GM19328 (cell line): ENCODE data around the gene POLA1.

Source experiments
- ATAC-seq: cut with Tn5 transposase; IDR thresholded peaks from one replicate; pipeline ENCODE4 v1.9.1; 2021; ENCODE audit warnings: mild to moderate bottlenecking, moderate library complexity; ENCODE audit not compliant: unreplicated experiment

Gene POLA1

DNA sequence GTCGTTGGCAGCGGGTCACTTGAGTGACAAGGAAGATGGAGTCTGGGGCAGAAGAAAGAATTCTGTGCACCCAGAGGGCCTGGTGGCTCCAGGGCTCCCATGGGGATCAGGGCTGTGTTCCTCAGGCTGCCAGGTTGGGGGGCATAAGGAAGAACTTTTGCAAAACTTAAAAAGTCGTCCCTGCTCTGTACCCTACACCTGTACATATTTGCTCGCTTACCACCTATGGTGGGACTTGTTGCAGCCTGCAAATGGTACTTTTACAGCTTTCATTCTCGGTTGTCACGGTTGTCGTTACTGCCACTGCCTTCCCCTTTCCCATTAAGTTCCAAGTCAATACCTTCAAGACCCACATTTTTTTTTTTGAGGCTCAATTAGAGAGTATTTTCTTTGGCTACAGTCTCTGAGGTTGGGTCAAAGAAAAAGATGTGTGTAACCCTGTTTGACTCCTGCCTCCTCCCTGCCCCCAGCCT, 312.9 kb downstream of the POLA1 start:
- no peak for ATAC-seq

DNA sequence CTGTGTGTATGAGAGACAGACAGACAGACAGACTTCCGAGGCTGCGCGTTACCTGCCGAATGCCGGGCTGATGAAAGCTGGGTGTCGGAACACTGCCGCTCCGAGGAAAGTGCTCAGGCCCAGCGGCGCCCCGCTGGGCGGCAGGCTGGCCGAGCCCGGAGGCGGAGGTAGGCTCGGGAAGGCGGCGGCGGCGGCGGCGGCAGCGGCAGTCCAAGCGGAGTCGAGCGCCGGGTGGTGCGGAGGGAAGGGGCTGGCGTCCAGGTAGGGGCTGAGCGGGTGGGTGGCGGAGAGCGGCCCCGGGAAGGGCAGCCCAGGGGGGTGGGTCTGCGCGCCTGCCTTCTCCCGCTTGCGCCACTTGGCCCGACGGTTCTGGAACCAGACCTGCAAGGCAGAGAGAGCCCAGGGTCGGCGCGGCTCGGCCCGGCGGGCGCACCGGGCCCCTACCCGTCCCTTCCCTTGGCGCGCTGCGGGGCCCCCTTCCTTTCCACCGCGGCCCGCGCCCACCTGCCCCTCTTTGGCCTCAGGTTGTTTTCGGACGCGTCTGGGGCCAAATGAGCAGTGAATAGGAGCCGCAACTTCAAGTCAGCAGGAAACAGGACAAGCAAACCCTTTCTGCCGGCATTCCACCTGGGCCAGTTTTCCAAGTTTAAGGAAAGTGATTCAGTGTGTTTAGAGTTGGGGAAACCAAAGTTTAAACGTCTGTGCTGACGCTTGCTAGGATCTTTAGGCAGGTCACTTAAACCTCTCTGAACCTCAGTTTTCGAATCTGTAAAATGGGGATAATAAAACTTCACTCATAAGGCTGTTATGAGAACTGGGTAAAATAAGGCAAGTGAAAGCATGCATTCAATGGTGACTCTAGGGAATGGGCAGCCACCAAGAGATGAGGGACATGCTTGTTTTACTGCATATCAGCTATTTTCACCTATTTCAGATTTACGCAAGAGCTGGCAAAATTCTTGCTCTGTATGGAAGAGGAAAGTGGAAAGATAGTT, 313.6 kb downstream of the POLA1 start:
- ATAC-seq, result no peak

DNA sequence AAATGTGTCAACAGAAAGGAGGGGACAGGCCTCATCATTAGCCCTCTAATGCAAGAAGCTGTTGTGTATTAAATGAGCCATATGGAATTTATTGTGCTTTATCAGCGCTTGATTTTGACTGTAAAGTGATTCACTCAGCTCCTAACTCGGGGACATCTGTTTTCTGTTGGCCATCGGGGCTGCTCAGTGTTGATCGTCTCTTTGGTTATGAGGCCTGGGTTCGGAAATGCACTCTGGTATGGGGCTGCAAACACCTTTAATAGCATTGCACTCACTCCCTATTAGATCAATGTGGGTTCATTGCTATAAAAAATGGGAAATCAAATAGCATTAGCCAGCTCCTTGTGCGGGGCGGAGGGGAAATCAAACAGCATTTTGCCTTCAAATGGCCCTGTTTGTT, 315.7 kb downstream of the POLA1 start:
- no peak for ATAC-seq

- ATAC-seq, result no peak
Measured at GRCh38 chrX:25010784-25011588, 317.3 kb downstream of the POLA1 start.

DNA sequence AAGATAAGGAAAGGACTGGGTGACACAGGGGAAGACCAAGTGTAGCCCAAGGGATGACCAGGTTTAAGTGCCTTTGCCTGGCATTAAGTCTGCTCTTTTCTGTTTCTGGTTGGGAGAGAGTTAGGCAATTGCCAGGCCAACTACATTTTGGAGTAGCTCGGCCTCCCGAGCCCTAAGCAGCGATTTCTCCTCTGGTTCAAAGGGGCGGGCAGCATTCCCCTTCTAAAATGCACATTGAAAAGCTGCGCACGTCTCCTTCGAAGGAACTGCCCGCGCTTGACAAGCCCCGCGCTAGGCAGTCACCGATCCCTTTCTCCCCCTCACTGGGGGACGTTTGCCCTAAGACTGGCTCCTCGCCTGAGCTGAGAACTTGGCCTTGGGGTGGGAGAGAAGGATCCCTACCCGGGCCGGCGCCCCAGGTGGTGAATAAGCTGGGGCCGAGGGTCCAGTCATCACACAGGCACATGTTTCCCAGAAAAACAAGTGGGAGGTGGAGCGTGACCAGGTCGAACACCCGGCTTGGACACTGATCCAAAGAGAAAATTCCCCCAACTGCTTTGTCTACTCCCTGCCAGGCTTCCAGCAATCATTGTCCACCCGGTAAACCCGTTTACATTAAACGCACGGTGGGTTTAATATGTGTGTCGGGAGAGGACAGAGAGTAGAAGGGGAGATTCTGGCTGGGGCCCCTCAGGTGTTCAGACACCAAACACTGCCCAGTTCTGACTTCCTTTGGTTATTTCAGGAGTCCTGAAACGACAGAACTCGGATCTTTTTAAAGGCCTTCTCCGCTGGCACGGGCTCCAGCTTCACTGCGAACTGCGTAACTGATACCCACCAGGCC, 318.1 kb downstream of the POLA1 start:
- no peak for ATAC-seq

- no peak for ATAC-seq
Measured at GRCh38 chrX:25012433-25012735, 318.7 kb downstream of the POLA1 start.

DNA sequence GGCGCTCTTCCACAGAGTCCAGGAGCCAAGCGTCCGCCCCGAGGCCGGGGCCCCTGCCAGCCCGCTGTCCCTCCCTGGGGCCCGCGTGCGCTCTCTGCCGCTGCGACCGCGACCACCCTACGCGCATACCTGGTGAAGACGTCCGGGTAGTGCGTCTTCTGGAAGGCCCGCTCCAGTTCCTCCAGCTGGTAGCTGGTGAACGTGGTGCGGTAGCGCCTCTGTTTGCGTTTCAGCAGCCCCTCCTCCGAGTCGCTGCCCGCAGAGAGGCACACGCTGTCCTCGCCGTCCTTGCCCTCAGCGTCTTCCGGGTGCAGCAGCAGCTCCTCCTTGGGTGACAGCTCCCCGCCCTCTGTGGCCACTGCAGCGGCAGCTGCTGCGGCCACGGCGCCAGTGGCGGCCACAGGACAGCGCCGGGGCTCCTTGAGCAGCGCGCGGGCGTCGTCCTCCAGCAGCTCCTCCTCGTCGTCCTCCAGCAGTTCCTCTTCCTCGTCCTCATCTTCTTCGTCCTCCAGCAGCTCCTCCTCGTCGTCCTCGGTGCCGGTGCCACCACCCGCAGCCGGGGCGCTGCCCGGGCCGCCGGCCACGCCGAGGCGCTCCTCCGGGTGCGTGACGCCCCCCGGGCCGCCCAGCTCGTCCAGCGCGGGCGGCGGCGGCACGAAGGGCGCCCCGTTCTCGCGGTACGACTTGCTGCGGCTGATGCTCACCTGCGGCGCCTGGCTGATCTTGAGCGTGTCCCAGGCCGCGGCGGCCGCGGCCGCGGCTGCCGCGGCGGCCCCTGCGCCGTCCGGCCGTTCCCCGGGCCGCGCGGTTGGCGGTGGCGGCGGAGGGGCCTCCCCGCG, 319.3 kb downstream of the POLA1 start:
- ATAC-seq, result no peak

DNA sequence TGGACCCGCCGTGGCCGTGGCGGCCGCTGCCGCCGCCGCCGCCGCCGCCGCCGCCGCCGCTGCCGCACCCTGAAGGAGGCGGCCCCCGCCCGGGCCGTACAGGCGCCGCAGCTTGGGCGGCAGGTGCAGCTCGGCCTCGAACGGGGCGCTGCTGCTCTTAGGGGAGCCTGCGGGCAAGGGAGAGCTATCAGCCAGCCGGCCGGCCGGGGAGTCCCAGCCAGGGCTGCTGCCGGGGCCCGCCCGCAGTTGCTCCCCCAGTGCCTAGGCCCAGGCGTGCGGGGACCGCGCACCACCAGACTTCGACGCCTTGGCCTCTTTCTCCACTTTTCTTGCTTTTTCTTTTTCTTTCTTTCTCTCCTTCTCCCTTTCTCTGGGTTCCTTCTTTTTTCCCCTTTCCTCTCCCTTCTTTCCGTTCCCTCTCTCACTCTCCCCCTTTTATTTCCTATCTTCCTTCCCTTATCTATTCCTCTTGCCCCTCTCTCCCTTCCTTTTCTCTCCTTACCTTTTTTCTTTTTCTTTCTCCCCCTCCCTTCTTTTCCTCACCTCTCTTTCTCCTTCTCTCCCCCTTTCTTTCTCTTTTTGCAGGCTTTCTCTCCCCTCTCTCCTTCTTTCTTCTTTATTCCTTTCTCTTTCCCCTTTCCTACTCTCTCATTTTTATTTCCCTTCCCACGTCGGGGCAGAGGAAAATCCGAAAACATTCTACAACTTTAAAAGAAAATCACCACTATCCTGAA, 320.1 kb downstream of the POLA1 start:
- no peak for ATAC-seq

DNA sequence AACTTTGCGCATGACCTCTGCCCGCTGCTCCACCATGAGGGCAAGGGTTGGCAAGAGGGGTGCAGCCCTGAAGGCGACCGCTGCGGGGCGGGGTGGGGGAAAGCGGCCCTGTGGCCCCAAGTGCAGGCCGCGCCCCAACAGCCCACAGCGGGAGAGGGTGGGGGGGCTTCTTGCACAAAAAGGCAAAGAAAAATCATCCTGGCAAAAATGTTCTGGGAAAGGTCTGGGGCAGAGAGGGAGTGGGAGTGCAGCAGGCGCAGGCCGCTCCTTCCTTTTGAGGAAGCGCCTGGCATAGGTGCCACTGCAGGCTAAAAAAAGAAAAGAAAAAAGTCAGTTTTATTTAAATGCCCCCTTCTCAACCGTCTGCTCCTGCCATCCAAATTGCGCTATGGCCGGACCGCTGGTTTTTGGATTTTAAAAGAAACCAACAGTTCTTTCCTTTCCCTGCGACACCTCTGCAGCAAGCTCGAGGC, 320.7 kb downstream of the POLA1 start:
- no peak for ATAC-seq

DNA sequence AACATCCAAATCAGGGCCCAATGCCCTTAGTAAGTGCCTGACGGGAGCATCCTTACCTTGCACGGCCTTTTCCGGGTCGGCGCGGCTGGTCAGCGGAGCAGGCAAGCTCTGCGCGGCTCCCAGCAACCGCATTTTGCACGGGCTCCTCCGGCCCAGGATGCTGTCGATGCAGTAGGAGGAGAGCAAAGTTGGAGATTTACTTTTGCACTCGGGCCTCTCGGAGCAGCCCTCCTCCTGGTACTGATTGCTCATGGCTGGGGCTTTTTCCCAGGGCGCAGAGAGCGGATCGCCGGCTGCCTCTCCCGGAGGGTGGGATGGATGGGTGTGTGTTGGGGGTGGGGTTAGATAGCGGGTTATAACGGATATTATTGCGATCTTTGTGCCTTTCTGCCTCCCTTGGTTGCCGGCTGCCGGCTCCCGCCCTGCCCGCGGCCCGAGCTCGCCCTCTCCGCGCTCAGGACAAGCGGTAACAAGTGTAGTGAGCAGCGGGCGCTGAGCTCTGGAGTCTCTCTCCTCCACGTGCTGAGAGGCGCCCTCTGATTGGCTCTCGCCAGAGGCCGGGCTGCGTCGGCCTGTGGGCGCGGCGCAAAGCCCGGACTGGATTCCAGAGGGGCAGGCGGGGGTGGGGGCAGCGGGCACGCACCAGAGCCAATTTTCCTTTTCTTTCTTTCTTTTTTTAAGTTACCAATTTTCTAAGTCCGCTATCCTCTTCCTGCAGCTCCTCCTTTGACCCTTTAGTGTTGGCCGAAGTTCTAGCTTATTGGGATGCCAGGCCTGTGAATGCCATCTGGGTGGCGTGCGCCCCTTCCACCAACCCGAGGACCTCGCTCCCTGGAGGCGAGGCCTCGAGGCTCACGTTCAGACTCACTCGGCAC, 322.0 kb downstream of the POLA1 start, which contains the start of gene ARX:
Gene ARX, minus strand, starts transcription at position 480 of the 875 bp plus-strand sequence. Its CDS starts 228 bp downstream, at position 252.
- no peak for ATAC-seq

- ATAC-seq, result no peak
Measured at GRCh38 chrX:25016361-25016671, 322.6 kb downstream of the POLA1 start.

- no peak for ATAC-seq
Measured at GRCh38 chrX:25016938-25017598, 323.4 kb downstream of the POLA1 start.

DNA sequence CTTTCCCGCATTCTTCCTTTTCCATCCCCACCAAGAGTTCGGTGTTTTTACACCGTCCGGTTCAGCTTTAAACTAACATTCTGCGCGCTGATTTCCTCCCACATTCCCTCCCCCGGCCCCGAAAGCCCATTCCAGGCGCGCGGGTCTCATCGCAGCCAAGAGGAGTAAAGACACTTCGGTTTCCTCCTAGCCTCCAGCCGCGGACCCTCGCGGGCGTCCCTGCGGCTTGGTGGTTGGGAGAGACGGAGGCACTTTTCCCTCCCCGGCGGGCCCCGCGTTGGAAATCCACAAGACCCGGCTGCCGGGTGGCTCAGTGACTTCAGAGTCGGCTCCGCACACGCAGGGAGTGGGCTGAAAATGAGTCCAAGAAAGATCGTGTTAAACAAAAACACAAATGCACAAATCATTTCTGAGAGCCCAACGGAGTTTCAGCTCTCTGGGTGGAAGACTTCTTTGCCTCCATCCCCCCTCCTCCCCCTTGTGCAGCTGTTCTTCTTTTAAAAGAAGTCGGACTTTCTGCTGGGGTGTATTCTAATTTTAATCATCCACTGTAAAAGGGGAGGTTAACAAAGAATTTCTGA, 324.0 kb downstream of the POLA1 start:
- ATAC-seq, result no peak

DNA sequence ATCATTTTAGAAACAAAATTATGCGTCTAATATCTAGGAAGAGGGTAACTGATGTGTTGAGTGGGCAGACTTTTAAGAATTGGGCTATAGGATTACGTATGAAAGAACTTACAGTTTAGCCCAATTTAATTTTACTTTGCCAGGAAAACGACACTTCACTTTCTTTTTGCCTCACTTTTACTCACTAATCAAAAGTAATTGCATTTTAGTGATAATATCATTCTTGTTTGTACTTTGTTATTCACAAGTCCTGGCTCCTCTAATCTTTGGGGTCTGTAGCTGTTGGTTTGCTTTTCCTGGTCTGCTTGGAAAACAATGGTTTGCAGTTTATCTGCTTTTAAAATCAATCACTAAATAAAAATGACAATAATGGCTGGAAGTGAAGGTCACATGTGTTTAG, 325.0 kb downstream of the POLA1 start:
- no peak for ATAC-seq

DNA sequence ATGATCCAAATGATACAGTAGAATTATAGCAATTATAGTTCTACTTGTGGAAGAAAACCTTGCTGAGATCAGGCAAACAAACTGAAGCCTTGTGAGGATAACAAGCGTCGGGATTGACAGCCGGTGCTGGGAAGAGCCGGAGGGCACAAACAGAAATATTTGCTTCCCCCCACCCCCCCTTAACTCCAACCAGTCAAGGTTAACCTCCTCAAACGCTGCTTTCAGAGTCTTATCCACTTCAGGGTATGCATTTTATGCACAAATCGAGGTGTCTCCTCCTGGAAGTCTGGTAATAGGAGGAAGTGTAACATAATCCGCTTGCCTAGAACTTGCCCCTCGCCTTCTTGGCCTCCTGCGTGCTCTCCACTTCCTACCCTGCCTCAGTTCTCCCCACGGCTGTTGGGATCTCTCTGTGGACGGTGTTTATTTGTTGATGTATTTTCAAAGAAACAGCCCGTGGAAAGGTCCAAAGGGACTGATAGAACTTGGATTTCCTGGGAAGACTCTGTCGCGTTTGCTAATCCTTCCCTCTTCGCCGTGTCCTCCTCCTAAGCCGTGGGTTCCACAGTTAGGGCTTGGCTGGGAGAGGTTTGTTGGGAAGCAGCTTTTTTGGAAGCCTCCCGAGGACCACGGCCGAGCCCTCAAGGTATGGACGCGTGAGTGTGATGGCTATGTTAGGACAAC, 326.1 kb downstream of the POLA1 start:
- no peak for ATAC-seq

DNA sequence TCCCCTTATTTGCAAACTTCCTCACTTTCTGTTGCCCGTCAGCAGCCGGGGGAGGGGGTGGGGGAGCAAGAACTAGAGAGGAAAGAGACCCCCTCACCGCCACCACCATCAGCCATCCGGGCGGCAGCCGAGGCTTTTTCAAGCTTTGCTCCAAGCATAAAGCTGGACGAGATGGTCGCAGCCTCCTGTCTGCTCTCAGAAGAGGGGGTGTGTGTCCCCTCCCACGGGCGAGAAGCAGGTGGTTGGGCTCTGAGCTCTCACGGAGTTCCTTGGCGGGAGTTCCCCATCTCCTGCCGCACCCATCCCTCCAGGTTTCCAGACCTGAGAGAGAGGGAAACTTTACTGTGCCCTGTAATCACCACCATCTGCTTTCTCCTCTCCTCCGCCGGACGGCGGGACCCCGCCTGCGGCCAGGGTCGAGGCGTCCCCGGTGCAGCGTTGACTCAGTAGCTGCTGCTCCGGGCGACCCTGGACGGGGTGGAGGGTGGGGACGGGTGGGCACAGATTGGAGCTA, 326.7 kb downstream of the POLA1 start:
- no peak for ATAC-seq
